ENCODE measurements around the gene TMPRSS3.

Gene TMPRSS3

DNA sequence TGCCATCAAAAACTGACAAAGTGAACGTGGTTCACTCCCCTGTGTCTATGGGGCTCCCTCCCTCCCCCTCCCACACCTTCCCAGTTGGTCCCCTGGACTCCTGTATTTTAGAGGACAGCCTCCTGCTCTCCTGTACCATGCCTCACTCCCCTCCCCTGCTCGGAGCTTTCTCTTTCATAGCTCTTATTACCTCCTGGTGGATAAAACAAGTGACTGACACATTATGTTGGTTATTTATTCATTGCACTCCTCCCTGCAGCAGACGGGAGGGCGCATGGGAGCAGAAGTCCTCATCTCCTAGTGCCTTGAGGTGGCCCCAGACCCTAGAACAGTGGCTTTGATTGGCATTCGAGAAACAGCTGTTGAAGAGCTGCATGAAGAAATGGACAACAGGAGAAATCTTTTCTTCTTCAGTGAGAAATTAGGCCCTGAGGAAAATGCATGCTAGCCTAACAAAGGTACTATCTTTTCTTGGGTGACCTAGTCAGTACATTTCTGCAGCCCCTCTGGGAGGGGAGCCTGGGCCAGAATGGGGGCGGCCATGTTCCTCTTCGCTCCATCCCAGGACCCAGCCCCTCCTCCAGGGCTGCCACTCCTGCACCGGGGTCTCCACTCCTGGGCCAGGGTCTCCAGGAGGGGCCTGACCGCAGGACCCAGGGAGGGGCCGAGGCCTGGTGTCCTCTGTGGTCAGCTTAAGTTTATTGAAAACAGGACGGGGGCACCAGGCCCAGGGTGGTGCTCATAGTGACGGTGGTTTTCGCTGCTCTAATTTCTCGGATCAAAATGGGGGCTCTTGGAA is 28.3 kb downstream of the TMPRSS3 start:
- no peak for DNase-seq

DNA sequence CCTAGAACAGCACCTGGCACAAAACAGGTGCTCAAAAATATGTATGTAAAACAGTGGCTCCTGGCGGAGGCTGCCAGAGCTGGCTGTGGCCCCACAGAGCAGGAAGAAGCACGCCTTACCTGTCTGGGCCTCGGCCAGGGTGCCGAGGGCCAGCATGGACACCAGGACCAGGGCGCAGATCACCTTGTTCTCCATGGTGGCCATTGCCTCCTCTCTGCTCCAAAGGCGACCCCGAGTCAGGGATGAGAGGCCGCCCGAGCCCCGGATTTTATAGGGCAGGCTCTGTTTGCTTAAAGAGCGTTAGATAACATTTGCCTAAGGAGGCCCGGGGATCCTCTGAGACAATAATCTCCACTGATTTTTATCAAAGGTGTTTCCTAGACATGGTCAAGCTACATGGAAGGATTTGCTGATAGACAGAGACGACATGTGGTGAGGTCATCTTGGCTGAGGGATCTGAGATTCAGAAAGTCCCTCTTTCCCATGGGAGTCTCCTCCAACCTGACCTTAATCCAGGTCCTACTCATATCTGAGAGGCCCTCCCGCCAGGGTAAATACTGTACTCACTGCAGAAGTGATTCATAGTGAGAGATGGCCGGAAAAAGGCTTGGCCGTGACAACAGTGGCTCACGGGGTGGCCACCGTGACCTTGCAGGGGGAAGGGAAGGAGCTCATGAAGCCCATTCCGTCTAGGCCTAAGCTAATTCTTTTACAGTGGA is 29.4 kb downstream of the TMPRSS3 start, which contains the start of gene TFF1:
Gene TFF1, minus strand, starts transcription at position 244 of the 719 bp plus-strand sequence. Its CDS starts 40 bp downstream, at position 204.
- no peak for DNase-seq

- no peak for DNase-seq
Observed at GRCh38 chr21:42365770-42366169, 30.1 kb downstream of the TMPRSS3 start.

- DNase-seq: no peak
Observed at GRCh38 chr21:42364304-42364865, 31.5 kb downstream of the TMPRSS3 start.

- DNase-seq: no peak
Observed at GRCh38 chr21:42363312-42363711, 32.5 kb downstream of the TMPRSS3 start.

- DNase-seq: no peak
Observed at GRCh38 chr21:42362700-42363099, 33.2 kb downstream of the TMPRSS3 start.

DNA sequence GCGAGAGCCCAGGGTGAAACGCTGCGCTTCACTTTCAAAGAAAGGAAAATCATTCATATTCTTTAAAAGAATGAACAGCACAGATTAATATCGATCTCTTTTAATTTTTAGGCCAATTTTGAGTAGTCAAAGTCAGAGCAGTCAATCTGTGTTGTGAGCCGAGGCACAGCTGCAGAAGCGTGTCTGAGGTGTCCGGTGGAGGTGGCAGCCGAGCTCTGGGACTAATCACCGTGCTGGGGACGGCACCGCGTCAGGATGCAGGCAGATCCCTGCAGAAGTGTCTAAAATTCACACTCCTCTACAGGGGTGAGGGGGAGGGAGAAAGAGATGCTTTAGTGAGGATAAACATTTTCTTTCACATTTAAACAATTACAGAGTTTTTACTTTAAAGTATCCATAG is 33.7 kb downstream of the TMPRSS3 start:
- DNase-seq: no peak

DNA sequence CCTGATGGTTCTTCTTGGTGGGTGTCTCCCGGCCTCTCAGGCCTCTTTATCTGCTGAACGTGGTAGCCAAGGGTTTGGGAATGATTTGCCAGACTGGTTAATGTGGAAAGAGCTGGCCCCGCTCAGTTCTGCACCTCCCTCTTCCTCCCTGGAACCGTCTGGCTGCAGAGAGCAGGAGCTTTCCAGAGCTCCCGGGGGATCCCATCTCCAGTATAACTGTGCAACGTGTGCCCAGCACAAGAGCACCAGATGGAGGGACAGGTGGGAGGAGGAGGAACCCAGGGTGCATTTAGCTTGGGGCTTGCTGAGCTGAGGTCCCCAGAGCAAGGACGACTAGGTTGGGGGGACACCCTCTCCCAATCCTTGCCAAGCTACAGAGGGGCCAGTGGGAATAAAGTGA is 34.6 kb downstream of the TMPRSS3 start:
- no peak for DNase-seq

- no peak for DNase-seq
Observed at GRCh38 chr21:42360317-42360716, 35.5 kb downstream of the TMPRSS3 start.

DNA sequence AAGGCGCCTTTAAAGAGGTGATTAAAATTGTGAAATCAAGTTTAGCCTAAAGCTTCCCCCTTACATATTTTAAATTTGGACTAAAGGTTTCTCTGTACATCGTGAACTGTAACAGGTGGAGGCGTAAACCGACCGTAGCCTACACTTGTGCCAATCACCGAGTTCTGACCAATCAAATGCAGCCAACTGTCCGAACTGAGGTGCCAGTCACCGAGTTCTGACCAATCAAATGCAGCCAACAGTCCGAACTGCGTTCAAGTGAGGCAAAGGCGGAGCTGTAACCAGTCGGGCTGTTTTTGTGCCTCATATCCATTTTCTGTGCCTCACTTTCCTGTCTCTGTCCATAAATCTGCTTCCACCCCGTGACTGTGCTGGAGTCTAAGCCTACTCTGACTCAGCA is 36.9 kb downstream of the TMPRSS3 start:
- DNase-seq: no peak

DNA sequence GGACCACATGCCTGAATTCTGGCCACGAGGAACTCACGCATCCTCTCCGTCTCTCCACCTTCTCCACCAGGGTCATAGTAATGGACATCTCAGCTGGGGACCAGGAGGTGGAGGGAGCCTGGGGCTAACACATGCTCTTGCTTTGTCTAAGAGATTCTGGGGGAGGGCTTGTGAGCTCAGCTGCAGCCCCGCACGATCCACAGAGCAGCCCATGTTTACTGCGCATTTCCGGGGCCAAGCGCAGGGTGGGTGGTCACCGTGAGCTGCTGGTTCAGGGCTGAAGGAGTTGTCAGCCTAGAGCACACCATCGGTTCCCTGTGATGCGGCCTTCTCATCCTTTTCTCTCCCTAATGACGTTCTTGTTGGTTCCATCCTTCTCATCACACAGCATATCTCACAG is 37.6 kb downstream of the TMPRSS3 start:
- no peak for DNase-seq

- DNase-seq: no peak
Observed at GRCh38 chr21:42357307-42357706, 38.5 kb downstream of the TMPRSS3 start.

DNA sequence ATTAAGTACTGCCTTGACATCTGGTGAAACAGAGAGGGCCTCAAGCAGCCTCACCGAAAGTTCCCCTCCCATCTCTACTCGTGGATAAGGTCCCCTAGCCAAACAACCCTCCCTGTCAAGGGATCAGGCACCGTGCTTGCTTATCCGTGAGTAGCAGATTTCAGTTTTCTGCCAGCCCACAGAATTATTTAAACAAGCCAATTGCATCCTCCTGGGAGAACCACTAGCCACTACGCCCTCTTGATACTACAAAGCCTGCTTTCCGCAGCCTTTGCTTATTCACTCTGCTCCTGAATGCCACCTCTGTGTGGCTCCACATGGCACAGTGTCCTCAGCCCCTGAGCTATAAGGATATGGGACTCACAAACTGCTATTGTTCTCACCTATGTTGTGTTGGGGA is 39.2 kb downstream of the TMPRSS3 start:
- no peak for DNase-seq

DNA sequence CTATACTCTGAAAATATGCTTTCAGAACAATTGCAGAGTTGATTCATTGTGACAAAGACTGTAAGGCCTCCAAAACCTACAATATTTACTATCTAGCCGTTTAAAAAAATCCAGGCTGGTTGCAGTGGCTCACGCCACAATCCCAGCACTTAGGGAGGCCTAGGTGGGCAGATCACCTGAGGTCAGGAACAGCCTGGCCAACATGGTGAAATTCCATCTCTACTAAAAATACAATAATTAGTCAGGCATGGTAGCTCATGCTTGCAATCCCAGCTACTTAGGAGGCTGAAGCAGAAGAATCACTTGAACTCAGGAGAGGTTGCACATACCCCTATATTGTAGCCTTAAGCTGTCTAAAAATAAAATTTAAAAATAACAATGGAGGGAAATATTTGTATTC is 39.8 kb downstream of the TMPRSS3 start:
- no peak for DNase-seq

DNA sequence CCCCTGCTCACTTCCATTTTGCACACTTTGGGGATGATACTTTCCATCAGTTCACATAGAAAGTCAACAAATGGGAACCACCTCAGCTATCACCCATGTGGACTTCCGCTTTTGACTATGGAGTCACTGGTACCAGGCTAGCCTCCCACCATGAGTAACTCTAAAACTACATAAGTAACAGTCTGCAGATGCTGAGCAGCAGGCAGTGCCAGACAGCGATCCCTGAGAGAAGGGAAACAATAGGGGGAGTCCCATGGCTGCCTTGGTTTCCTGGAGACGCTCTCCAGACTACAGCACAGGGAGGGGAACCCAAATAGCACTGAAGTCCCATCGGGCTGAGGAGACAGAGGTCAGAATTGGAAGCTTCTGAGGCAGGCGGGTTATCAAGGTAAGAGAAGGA is 42.2 kb downstream of the TMPRSS3 start:
- no peak for DNase-seq

DNA sequence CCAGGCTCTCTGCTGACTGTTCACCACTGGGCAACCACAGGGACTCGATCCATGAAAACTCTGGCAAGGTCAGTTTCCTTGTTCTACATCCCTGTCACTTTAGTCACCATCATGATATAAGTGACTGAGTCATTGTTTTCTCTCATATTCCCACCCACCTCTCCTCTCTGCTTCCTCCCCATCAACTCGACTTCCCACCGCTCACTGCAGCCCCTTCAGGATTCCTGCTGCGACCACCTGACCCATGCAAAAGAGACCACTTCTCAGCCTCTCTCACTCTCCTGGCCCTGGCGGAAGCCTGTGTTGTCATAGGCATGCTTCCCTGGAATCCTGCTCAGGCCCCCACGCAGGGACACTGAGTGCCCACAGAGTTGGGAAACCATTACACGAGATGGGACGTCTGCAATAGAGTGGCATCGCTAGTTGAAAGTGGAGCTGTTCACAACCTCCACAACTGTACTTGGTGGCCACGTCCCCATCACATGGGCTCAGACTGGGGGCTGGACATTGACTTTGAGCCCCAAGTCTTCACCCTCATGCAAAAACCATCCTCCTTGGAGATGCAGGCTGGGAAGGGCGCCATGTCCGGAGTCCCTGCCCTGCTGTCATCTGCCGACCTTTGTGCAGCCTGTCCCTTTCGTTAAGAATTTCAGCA is 43.3 kb downstream of the TMPRSS3 start:
- no peak for DNase-seq

- DNase-seq: no peak
Observed at GRCh38 chr21:42351626-42352440, 44.0 kb downstream of the TMPRSS3 start.

- DNase-seq: no peak
Observed at GRCh38 chr21:42350927-42351426, 44.9 kb downstream of the TMPRSS3 start, which contains the start of gene TFF2. TSS of gene TFF2 (minus strand) at chr21:42350994. CDS start at chr21:42350957, 37 bp downstream.

GRCh38 chr21:42350318-42350910 is 45.4 kb downstream of the TMPRSS3 start:
- no peak for DNase-seq

DNA sequence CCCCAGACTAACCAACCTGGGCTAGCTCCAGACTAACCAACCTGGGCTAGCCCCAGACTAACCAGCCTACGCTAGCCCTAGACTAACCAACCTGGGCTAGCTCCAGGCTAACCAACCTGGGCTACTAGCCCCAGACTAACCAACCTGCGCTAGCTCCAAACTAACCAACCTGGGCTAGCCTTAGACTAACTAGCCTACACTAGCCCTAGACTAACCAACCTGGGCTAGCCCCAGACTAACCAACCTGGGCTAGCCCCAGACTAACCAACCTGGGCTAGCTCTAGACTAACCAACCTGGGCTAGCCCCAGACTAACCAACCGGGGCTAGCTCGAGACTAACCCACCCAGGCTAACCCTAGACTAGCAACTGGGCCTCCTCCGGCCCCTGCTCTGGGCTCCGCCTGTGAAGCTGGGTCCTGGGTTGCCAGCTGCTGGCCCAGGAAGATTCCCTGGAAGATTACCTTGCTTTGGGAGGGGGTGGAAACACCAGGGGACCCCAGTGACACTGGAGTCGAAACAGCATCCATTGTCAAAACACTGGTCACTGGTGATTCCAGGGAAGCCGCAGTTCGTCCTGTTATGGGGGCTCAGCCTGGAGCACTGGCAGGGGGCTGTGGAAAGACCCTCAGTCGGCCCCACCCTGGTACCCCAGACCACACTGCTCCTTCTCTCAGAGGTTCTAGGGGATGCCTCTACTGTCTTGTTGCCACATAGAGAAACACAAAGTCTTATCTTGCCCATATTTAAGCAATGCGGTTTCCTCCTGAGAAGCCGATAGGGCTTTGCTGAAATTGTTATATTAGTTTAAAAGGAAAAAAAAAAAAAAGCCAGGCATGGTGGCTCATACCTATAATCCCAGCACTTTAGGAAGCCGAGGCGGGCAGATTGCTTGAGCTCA is 46.2 kb downstream of the TMPRSS3 start:
- DNase-seq: no peak

- DNase-seq: no peak
Observed at GRCh38 chr21:42348762-42349161, 47.1 kb downstream of the TMPRSS3 start.

Data from T1000 (cell line).